ENCODE data around the gene SERP1.

Gene SERP1

DNA sequence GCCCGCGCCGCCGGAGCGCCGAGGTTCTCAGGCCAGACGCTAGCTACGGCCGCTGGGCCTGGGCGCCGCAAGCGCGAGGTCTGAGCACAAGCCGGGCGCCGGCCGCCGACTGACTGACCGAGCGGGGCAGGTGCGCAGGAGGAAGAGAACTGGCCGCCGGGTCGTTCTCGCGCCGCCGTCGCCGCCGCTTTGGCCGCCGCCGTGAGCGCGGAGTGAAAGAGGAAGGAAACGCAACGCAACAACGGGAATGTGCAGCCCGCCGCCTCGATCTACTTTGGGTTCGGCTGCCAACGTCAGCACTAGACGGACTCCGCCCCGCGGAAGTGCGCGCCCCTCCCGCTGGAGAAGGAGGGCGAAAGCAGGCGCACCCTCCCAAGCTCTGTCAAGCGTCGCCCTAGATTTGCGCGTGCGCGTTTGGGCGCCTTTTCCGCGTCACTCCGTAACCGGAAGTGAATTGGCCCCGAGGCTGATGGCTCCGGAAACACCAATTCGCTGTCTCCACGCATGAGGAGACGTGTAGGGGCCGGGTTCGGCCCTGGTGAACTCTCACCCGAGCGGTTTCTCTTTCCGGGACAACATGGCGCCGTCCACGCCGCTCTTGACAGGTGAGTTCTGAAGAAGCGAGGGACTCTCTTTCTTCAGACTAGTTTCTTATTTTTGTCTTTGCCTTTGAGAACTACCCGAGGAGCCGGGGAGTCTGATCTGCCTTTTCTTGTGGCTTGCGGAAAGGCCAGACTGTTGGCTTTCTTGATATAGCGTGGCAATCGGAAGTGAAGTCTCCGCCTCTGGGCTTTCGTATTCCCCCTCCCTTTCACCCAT, at the start of gene SERP1, which contains the start of gene EIF2A:
TSS of gene SERP1 (minus strand) at position 271 of the 819 bp plus-strand sequence. CDS start 361 bp downstream, outside the sequence.
TSS of gene EIF2A (plus strand) at position 562 of the 819 bp plus-strand sequence. CDS start at position 578, 16 bp downstream.
- peak; percentile 98 for DNase-seq (ENCODE audit: low read depth in 2 of 2)

DNA sequence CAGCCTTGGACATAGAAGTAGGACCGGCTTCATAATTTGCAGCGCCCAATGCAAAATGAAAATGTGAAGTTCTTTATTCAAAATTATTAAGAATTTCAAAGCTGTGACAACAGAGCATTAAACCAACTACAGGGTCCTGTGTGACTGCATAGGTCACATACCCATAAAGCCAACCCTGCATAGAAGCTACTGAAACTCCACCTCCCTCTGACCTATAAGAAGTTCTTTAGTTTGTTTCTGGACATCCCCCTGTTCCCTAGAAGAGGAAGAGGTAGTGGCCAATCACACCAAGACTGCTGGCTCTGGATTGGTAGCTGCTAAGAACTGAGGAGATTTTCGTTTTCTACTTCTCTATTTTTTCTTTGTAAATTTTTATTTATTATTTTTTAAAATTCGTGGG, 47.9 kb upstream of the SERP1 start:
- DNase-seq (ENCODE audit: low read depth in 2 of 2): no peak

DNA sequence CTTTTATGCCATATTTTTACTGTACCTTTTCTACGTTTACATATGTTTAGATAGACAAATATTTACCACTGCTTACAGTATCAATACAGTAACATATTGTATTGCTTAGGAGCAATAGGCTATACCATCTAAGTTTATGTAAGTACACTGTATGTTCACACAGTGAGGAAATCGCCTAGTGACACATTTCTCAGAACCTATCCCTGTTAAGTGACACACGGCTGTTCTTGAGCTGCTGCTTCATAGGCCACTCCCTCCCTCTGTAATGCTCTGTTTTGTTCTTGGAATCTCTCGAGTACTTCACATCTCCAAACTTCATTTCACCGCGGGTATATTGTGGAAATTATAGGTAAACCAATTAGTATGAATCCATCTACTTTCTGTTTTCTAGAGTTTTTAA, 43.5 kb upstream of the SERP1 start:
- DNase-seq (ENCODE audit: low read depth in 2 of 2): no peak

- no peak for DNase-seq (ENCODE audit: low read depth in 2 of 2)
Measured at GRCh38 chr3:150588027-150588830, 41.9 kb upstream of the SERP1 start.

DNA sequence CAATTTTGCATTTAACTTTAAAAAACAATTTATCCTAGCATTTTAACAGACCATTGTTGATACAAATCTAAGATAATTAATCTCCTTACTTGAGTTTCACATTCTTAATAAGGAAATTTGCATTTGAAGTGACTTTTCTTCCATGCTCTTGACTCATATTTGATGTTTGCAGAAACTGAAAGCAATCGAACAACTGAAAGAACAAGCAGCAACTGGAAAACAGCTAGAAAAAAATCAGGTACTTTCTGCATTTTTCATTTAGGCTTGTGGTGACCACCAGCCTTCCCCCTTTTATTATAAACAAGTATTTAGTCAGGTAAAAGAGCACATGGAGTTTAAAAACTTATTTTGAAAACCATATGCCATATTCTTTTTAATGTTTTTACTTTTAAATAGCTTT, 36.7 kb upstream of the SERP1 start:
- DNase-seq (ENCODE audit: low read depth in 2 of 2): no peak

GRCh38 chr3:150582620-150583019, 36.3 kb upstream of the SERP1 start:
- no peak for DNase-seq (ENCODE audit: low read depth in 2 of 2)

- no peak for DNase-seq (ENCODE audit: low read depth in 2 of 2)
Measured at GRCh38 chr3:150581174-150581573, 34.9 kb upstream of the SERP1 start.

DNA sequence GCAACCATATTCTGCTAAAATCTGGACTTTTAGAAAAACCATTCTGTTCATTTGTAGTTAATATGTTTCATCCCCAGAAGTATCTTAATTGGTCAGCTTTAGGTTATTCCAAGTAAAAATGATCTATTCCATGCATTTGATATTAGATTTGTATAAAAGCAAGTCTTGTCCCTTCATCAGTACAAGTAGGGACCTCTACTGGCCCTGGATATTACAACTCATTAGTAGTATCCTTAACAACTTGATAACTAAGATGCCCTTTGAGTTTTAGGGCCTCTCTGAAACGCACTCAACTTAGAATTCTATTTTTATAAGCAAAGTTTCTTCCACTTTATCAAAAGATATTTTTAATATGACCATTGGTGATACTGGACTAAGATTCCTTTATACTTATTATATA, 31.6 kb upstream of the SERP1 start:
- DNase-seq (ENCODE audit: low read depth in 2 of 2): no peak

- DNase-seq (ENCODE audit: low read depth in 2 of 2): no peak
Measured at GRCh38 chr3:150567328-150567727, 21.0 kb upstream of the SERP1 start.

- DNase-seq (ENCODE audit: low read depth in 2 of 2): no peak
Measured at GRCh38 chr3:150564243-150564642, 17.9 kb upstream of the SERP1 start.

DNA sequence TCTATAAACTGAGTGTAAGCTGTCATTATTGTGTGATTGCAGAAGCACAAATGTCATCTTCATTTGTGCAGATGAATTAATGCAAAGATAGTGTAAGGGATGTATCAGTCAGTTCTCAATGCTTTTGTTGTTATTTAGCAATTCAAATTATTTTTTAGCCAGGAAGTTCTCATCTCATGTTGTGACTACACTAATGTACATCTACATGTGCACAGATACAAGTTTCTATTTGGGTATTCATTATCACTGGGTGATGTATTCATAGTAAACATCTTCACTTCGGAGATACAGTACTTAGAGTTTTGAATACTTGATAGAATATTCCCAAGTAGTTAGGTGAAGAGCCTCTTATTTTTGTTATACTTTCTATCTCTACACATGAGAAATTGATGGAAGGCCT, 11.4 kb upstream of the SERP1 start:
- no peak for DNase-seq (ENCODE audit: low read depth in 2 of 2)

- DNase-seq (ENCODE audit: low read depth in 2 of 2): no peak
Measured at GRCh38 chr3:150556792-150557191, 10.5 kb upstream of the SERP1 start.

GRCh38 chr3:150555859-150556436, 9.7 kb upstream of the SERP1 start:
- no peak for DNase-seq (ENCODE audit: low read depth in 2 of 2)

GRCh38 chr3:150547045-150547741, 897 bp upstream of the SERP1 start:
- DNase-seq (ENCODE audit: low read depth in 2 of 2): no peak

DNA sequence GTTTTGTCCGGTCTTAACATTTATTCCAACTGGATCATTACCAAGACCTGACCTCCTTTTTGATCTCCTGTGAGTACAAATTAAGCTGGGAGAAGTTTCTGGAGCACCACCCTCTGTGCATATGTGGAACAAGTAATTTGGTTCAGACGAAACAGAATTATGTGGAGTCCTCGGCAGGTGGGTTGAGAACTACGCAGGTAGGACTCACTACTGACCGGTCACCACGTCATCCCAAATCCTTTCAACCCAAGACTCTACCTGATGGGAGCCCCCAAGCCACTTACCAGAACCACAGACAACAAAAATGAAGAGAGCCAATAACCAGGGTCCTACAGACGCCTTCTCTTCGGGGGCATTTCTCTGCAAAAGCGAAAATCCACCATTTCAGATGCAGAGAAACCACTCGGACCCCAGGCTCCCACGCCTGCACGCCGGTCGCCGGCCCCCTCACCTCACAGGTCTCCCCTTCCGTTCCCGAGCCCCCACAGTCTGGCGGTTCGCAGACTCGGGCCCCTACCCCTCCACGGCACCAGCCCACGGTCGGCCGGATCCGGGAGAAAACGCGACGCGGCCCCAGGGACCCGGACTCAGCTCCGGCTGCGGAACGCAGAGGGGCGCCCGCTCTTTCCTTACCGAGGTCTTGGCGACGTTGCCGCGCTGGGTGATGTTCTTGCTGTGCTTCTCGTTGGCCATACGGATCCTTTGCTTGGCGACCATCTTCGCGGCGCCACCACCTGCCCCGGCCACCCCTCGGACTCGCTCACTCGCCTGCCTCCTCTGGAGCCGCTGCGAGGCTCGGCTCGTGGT, 674 bp downstream of the SERP1 start:
- no peak for DNase-seq (ENCODE audit: low read depth in 2 of 2)

GRCh38 chr3:150544726-150545125, 1.6 kb downstream of the SERP1 start:
- no peak for DNase-seq (ENCODE audit: low read depth in 2 of 2)

DNA sequence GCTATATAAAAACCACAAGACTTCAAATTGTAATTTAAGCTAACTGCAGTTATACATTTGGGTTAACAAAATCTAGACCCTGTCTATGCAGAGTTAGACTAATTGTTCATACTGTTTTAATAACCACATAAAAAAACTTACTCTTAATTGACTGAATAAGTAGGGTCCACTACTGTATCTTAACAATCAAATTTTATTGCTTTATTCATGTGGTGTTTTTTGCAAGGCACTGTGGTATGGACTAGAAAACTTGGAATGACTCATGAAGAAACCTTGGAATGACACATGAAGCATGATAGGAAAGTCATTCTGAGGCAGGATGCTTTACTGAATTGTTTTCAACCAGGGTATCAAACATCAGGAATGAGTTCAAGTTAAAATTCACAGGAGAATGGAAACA, 2.3 kb downstream of the SERP1 start:
- no peak for DNase-seq (ENCODE audit: low read depth in 2 of 2)

DNA sequence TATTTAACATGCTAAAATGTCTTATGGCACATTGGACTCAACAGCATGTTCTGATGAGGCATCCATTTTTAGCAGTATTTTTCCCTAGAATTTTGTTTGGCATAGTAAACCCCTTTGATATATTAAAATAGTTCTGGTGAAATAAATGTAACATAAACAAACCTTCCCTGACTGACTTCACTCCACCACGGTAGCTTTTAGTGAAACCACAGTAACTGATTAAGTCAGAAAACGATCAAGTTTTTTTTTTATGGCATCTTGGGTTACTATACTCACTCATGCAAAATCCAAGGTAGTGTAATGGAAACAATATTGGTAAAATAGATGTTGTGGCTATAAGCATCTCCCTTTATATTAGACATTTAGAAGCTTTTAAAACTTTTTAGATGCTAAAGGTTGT, 2.8 kb downstream of the SERP1 start:
- DNase-seq (ENCODE audit: low read depth in 2 of 2): no peak

DNA sequence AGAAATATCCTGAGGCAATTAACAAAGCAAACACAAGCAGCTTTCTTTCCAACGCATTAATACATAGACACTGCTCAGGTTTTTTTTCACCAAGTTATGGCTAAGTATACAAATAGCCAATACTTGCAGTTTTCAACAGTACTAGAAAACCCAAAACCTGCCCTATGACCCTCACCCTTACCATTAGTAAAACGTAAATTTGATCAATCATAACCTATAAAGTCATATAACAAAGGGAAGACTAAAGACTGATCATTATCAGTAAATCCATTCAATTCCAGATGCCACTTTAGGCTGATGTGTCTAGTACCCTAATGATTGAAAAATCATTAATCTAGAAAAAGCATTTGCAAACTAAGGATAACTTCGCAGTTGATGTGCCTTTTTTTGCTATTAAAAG, 3.2 kb downstream of the SERP1 start:
- DNase-seq (ENCODE audit: low read depth in 2 of 2): no peak

DNA sequence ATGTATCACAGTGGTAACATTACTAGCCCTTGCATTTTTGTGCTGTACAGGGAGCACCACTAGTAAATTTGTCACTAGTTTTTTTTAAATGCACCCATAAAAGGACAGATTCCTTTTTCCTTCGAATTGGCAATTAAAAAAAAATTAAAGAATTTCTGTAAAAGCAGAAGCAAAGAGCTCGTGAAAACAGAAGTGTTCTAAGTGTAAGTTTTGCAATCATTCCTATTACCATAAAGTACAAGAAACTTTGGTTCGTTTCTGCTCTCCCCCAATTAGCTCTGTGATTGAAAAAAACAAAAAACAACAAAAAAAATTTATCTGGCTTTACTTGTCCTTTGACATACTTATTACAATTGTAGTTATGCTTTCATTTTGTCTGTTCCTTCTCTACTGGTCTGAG, 5.3 kb downstream of the SERP1 start:
- no peak for DNase-seq (ENCODE audit: low read depth in 2 of 2)

DNA sequence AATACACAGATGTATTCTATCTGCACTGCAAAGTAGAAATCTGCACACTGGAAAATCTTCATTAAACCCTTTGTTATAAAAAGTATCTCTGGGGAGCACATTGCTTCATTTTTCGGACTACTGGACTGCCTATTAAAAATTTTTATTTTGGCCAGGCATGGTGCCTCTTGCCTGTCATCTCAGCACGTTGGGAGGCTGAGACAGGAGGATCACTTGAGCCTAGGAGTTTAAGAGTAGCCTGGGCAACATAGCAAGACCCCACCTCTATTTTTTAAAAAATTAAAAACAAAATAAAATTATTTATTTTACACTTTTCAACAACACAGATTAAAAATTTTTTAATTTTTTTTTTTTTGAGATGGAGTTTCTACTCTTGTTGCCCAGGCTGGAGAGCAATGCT, 6.0 kb downstream of the SERP1 start:
- DNase-seq (ENCODE audit: low read depth in 2 of 2): no peak
